GM10266 (cell line): ENCODE results near the gene CDH12.

Experiments used
- DNase-seq: peaks from one replicate; pipeline ENCODE4 v3.0.0; 2012; ENCODE audit errors: extremely low spot score
- TF ChIP-seq, protein P1 (sequence below): IDR thresholded peaks from 2 replicates; pipeline ENCODE4 v1.5.1; 2012; ENCODE audit warnings: mild to moderate bottlenecking, low read depth; ENCODE audit not compliant: control insufficient read depth, insufficient read depth; ENCODE audit errors: missing control alignments

Gene CDH12

DNA sequence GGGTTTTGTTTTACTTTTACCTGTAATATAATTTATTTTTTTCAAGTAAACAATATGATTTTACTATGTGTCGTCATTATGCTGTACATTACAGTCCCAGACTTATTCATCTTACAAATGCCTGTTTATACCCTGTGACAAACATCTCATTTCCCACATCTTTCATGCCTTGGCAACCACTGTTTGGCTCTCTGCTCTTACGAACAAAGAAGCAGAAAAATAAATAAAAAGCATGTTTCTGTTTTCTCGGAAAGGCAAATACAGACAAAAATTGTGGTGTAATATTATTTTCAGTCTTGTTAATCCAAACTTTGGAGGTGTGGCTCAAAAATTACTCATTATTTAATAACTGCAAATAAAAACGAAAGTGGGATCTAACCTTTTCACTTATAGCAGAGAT, 393.0 kb downstream of the CDH12 start:
- no peak for DNase-seq
- TF ChIP-seq, protein P1, sequence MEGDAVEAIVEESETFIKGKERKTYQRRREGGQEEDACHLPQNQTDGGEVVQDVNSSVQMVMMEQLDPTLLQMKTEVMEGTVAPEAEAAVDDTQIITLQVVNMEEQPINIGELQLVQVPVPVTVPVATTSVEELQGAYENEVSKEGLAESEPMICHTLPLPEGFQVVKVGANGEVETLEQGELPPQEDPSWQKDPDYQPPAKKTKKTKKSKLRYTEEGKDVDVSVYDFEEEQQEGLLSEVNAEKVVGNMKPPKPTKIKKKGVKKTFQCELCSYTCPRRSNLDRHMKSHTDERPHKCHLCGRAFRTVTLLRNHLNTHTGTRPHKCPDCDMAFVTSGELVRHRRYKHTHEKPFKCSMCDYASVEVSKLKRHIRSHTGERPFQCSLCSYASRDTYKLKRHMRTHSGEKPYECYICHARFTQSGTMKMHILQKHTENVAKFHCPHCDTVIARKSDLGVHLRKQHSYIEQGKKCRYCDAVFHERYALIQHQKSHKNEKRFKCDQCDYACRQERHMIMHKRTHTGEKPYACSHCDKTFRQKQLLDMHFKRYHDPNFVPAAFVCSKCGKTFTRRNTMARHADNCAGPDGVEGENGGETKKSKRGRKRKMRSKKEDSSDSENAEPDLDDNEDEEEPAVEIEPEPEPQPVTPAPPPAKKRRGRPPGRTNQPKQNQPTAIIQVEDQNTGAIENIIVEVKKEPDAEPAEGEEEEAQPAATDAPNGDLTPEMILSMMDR, result no peak

DNA sequence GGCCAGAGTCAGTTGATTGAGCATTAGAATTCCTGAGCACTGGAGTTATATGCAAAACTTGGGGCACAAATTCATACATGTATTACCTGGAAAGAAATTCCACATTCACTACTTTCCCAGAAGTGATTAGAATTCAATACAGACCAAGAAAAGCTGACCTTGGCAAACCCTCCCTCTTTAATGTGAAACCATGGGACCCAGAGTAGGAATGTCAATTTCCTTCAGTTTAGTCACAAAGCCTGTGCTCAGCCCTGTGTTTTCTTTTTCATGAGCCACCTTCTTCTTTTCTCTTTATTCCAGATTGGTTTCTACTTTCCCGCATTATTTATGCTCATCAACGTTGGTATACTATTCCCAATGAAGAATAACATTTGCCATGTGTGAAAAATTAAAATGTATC, 420.2 kb downstream of the CDH12 start:
- TF ChIP-seq, protein P1, result no peak
- DNase-seq, result no peak

DNA sequence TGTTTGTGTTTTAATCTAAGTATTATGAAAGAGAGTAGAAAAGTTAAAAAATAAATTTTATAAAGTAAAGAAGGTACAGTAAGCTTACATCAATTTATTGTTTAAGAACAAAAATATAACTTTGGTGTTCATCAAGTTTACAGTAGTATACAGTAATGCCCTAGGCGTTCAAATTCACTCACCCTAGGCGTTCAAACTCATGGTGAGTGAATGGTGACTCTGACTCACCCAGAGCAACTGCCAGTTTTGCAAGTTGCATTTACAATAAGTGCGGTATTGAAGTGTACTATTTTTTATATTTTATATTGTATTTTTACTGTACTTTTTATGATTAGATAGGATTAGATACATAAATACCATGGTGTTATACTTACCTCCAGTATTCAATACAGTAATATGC, 421.3 kb downstream of the CDH12 start:
- TF ChIP-seq, protein P1, result no peak
- DNase-seq, result no peak

DNA sequence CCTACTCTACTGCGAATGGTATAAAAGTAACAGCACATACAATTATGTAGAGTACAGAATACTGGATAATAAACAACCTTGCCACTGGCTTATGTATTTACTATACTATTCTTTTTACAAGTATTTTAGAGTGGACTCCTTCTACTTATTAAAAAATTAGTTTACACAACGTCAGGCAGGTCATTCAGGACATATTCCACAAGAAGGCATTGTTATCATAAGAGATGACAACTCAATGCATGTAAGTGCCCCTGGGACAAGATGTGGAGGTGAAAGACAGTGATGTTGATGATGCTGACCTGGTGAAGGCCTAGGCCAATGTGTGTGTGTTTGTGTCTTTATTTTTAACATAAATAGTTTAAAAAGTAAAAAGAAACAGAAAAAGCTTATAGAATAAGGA, 421.7 kb downstream of the CDH12 start:
- TF ChIP-seq, protein P1, result no peak
- no peak for DNase-seq

DNA sequence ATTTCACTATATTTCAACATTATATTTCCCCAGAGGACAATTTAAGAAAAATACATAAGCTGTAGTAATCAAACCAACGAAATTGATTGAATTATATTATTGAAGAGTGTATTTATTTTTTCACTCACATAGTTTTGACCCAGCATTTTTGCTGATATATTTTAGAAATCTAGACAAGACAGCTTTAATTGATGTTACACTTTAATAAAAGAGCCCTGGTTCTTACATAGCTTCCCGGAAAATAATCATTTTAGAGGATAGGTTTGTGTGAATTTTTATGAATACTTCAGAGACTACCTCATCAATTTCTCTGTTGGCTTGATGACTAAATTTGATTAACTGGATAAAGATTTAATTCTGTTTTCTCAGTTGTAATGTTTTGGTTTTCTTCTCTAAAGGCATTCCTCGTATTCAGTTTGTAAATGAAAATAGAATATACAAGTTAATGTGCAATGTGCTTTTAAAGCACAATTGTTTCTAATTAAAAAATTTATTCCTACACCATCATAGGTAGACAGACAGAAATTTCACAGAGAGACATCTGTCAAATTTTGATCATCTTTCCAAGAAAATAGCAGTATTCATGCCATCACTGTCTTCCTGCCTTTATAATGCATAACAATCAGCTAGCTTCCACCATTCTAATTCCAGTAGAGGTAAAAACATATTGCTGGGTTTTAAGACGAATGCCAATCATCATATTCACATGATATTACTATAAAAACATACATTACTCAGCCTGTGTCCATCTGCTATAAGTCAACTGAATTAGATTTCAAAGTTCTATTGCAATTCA, 441.4 kb downstream of the CDH12 start:
- no peak for DNase-seq

DNA sequence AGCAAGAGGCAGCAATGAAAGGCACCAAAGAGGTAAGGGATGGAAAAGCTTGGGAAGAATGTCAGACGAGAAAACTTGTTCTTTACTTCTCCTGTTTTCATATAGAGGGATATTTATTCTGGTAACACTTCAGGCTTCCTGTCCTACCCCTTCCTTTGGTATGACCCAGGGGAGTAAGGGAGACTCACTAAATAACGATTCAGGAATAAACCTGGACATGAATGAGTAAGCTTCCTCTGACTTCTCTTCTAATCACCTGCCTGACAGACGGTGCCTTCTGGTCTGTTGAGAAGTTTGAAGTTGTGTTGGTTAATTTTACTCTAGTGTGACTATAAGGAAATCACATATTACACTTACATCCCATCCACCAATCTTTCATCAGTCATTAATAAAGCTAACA, 461.2 kb downstream of the CDH12 start:
- TF ChIP-seq, protein P1, result no peak
- no peak for DNase-seq

More for the DNA sequence above, 441.4 kb downstream of the CDH12 start:
- TF ChIP-seq, protein P1, result no peak

DNA sequence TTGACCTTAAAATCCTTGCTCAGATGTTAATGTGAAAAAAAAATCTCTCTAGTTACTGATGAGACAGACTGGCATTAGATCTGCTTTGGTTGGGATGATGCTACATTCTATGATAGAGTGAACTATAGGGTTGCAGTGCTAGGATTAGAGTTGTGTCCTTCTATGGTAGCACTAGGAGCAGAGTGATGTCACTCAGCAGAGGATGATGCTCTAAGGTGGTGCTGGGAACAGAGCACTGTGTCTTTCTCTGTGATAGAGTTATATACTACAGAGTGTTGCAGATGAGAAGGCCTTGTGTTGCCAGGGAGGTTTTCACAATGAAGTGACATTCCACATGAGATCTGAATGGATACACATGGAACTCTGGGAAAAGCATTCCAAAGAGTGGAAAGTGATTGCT, 462.3 kb downstream of the CDH12 start:
- TF ChIP-seq, protein P1, result no peak
- no peak for DNase-seq
